ENCODE measurements around the gene SH3GL2.

Gene SH3GL2

GRCh38 chr9:17688834-17689233 is 110.0 kb downstream of the SH3GL2 start:
- DNase-seq (ENCODE audit: low spot score): no peak
- no peak overlapping the region for H3K27ac ChIP-seq
- ChIA-PET POLR2A (ENCODE audit: low non-redundant PET) (no interaction called here), CTCF (no interaction called here)
- TF ChIP-seq, protein P1, sequence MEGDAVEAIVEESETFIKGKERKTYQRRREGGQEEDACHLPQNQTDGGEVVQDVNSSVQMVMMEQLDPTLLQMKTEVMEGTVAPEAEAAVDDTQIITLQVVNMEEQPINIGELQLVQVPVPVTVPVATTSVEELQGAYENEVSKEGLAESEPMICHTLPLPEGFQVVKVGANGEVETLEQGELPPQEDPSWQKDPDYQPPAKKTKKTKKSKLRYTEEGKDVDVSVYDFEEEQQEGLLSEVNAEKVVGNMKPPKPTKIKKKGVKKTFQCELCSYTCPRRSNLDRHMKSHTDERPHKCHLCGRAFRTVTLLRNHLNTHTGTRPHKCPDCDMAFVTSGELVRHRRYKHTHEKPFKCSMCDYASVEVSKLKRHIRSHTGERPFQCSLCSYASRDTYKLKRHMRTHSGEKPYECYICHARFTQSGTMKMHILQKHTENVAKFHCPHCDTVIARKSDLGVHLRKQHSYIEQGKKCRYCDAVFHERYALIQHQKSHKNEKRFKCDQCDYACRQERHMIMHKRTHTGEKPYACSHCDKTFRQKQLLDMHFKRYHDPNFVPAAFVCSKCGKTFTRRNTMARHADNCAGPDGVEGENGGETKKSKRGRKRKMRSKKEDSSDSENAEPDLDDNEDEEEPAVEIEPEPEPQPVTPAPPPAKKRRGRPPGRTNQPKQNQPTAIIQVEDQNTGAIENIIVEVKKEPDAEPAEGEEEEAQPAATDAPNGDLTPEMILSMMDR (conservative IDR thresholded peaks at IDR 0.05; ENCODE audit: low read depth): no peak

DNA sequence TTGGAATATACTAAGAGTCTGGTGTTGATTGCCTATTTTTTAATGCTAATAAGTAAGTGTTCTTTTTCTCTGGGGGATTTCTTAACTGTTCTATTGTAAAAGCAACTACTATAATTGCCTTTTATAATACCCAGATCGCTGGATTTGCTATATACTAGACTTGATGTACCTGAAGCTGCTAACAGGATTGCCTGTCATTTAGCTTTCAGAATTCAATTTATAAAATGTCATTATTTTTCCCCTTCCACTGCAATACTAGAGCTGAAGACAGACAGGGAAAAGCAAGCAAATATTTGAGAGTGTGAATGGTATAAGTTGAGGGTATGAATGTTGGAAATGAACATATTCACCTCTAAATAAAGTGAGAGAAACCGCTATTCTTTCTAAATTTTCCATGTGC is 115.5 kb downstream of the SH3GL2 start:
- DNase-seq (ENCODE audit: low spot score): no peak
- TF ChIP-seq, protein P1 (conservative IDR thresholded peaks at IDR 0.05; ENCODE audit: low read depth): no peak
- no peak overlapping the region for H3K27ac ChIP-seq
- ChIA-PET POLR2A (ENCODE audit: low non-redundant PET) (no interaction called here), CTCF (no interaction called here)

DNA sequence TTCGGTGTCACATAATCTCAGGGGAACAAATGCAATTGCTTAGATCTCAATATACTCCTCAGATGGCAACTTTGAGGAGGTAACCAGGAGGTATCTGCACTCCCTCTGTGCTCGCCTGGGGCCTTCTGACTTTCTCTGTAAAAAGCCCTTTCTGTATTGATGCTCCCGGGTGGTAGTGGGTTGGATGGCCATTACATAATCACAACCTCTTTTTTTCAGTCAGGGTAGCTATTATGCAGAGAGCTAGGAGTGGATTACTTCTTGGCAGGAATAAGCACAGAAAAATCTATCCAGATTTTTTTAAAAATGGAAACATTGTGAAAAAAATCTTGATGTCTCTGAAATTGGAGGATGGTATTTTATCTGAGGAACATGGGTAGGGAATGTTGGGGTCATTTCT is 116.6 kb downstream of the SH3GL2 start:
- ChIA-PET POLR2A (ENCODE audit: low non-redundant PET) (no interaction called here), CTCF (no interaction called here)
- TF ChIP-seq, protein P1 (conservative IDR thresholded peaks at IDR 0.05; ENCODE audit: low read depth): no peak
- H3K27ac ChIP-seq: no peak overlapping the region
- DNase-seq (ENCODE audit: low spot score): no peak

- ChIA-PET POLR2A (ENCODE audit: low non-redundant PET) (no interaction called here), CTCF (no interaction called here)
- TF ChIP-seq, protein P1 (conservative IDR thresholded peaks at IDR 0.05; ENCODE audit: low read depth): no peak
- no peak overlapping the region for H3K27ac ChIP-seq
- no peak for DNase-seq (ENCODE audit: low spot score)
These were observed 120.9 kb downstream of the SH3GL2 start for GRCh38 chr9:17699615-17700330.

DNA sequence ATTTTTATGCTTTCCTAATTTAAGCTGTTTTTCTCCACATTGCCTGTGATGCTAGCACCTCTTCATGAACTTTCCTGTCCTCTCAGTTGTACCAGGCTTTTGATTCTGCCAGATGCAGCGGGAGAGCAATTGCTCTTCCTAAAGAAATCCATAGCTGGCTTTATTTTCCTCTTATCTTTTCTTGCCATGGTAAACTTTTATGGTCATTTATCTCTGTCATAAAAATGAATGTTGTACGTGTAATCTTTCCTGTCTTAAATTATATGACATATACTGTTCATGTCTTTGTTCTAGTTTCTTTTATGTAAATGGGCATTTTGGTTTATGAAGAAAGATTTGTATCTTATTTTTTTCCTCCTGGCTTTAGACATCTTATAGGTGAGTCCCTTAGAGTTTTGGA is 127.5 kb downstream of the SH3GL2 start:
- ChIA-PET POLR2A (ENCODE audit: low non-redundant PET) (no interaction called here), CTCF (no interaction called here)
- no peak for DNase-seq (ENCODE audit: low spot score)
- TF ChIP-seq, protein P1 (conservative IDR thresholded peaks at IDR 0.05; ENCODE audit: low read depth): no peak
- H3K27ac ChIP-seq: no peak overlapping the region

- TF ChIP-seq, protein P1 (conservative IDR thresholded peaks at IDR 0.05; ENCODE audit: low read depth): no peak
- ChIA-PET POLR2A (ENCODE audit: low non-redundant PET) (no interaction called here), CTCF (interaction anchor here (0.5 kb wide), 1 partner anchor 23 kb away, joined by 5 read pairs; no protein-coding TSS in a partner anchor)
- H3K27ac ChIP-seq: no peak overlapping the region
- DNase-seq (ENCODE audit: low spot score): no peak
These were observed 140.2 kb downstream of the SH3GL2 start for GRCh38 chr9:17719053-17719452.
